Fibroblast of mammary gland (primary cell): Measurements from ENCODE around the gene CDC42EP5.

Experiments
- DNase-seq: peaks from one replicate; pipeline ENCODE4 v3.0.0-alpha.2; 2010; ENCODE audit warnings: low read depth
- H3K4me3 ChIP-seq: 2 replicates; pipeline ENCODE4 v1.5.1; 2011; ENCODE audit warnings: low read depth, mild to moderate bottlenecking, low read length, moderate library complexity; ENCODE audit not compliant: control insufficient read depth
- CTCF ChIP-seq: conservative IDR thresholded peaks from 2 replicates; pipeline ENCODE4 v1.5.1; 2011; ENCODE audit warnings: low read depth, low read length, inconsistent platforms; ENCODE audit not compliant: control insufficient read depth, insufficient read depth

The CDC42EP5 gene

GRCh38 chr19:54462655-54463530 is 10.2 kb downstream of the CDC42EP5 start:
- DNase-seq: peak; percentile 60
- peak overlapping the region; percentile 43 for H3K4me3 ChIP-seq
- TF ChIP-seq CTCF: no peak

GRCh38 chr19:54462047-54462654 is 10.9 kb downstream of the CDC42EP5 start:
- no peak for DNase-seq
- TF ChIP-seq CTCF: no peak
- H3K4me3 ChIP-seq: peak overlapping the region; percentile 37

GRCh38 chr19:54461613-54462012 is 11.5 kb downstream of the CDC42EP5 start:
- TF ChIP-seq CTCF: no peak
- H3K4me3 ChIP-seq: no peak overlapping the region

GRCh38 chr19:54461210-54461609 is 11.9 kb downstream of the CDC42EP5 start:
- TF ChIP-seq CTCF: no peak
- H3K4me3 ChIP-seq: no peak overlapping the region
- no peak for DNase-seq

More at GRCh38 chr19:54461613-54462012, 11.5 kb downstream of the CDC42EP5 start:
- DNase-seq: no peak

- DNase-seq: no peak
- no peak for TF ChIP-seq CTCF
- H3K4me3 ChIP-seq: no peak overlapping the region
Measured at GRCh38 chr19:54460230-54461005, 12.7 kb downstream of the CDC42EP5 start.
